HCT116 (cell line): ENCODE results near the gene FOS. TPM values are rescaled to one million over a fixed set of nuclear protein-coding genes. Genes with fewer than 3 reads are reported as not detected.

Experiments
- ATAC-seq: fragments of 200-7000 bp; cut with Tn5 transposase; 2 replicates; pipeline ENCODE4 v1.9.1; 2020; ENCODE audit warnings: mild to moderate bottlenecking, moderate library complexity
- BruUV-seq: library from RNA; stranded (reverse); fragments of 400-500 nt; replicated peaks from 2 replicates; lab custom pipeline; 2021; lab: Mats Ljungman, UMichigan
- CTCF ChIA-PET: fragments of 300-600 bp; sonication (Branson Sonifier 250); formaldehyde crosslinking; loops from one replicate; lab custom pipeline; 2021; ENCODE audit warnings: antibody characterized with exemption; lab: Charles Lee
- POLR2A ChIA-PET: fragments of 300-600, 350-600 bp; sonication (Branson Sonifier 250); formaldehyde crosslinking; loops from one replicate; lab custom pipeline; 2021; ENCODE audit warnings: antibody characterized with exemption; lab: Charles Lee
- RAD21 ChIA-PET, 2 experiments: fragments of 300-600 bp; sonication (Branson Sonifier 250); formaldehyde crosslinking; loops; one replicate each; lab custom pipeline; 2023; ENCODE audit warnings: low total read pairs in 2 of 2; ENCODE audit not compliant: uncharacterized antibody in 2 of 2, unreplicated experiment in 2 of 2, low non-redundant PET in 1 of 2; lab: Charles Lee
- DNase-seq: peaks from one replicate; pipeline ENCODE4 v3.0.0-alpha.2; 2010; ENCODE audit warnings: low read depth, low spot score
- H2AFZ ChIP-seq: fragments of 200-600 bp; shearing (Covaris generic), sonication (generic); 2 replicates; pipeline ENCODE4 v1.6.1; 2017; ENCODE audit warnings: low read depth, mixed run types, mixed read lengths, antibody characterized with exemption, low read length; ENCODE audit not compliant: poor library complexity, severe bottlenecking
- H3K27ac ChIP-seq: 2 replicates; pipeline ENCODE4 v1.5.1; 2012; ENCODE audit warnings: low read depth, low read length
- H3K27me3 ChIP-seq: fragments of 200-600 bp; sonication (generic); 2 replicates; pipeline ENCODE4 v1.6.1; 2016; ENCODE audit warnings: mixed run types, low read length, mixed read lengths; ENCODE audit not compliant: insufficient read depth
- H3K36me3 ChIP-seq, 2 experiments: fragments of 200-500 bp in 1 of 2; fragments of 200-600 bp in 1 of 2; sonication (Bioruptor generic) in 1 of 2; sonication (generic) in 1 of 2; 2 replicates each; pipeline versions ENCODE4 v1.5.1 to v1.6.1; 2014 to 2016; ENCODE audit warnings: low read length in 2 of 2, inconsistent platforms in 1 of 2, mixed read lengths in 1 of 2, mixed run types in 1 of 2; ENCODE audit not compliant: insufficient read depth in 2 of 2, control insufficient read depth in 1 of 2
- H3K4me1 ChIP-seq, 2 experiments: fragments of 200-600 bp in 1 of 2; sonication (generic) in 1 of 2; 2 replicates each; pipeline versions ENCODE4 v1.5.1 to v1.6.1; 2012 to 2017; ENCODE audit warnings: low read length in 2 of 2, inconsistent platforms in 1 of 2, mild to moderate bottlenecking in 1 of 2, mixed read lengths in 1 of 2, mixed run types in 1 of 2, moderate library complexity in 1 of 2; ENCODE audit not compliant: insufficient read depth in 2 of 2, control insufficient read depth in 1 of 2
- H3K4me2 ChIP-seq: fragments of 200-600 bp; sonication (generic); 2 replicates; pipeline ENCODE4 v1.6.1; 2017; ENCODE audit warnings: mixed run types, low read length, mixed read lengths
- H3K4me3 ChIP-seq, 2 experiments: fragments of 200-600 bp in 1 of 2; sonication (generic) in 1 of 2; replicated peaks in 1 of 2; 2 replicates each; pipeline ENCODE4 v1.5.1; 2011 to 2016; ENCODE audit warnings: low read length in 2 of 2, control low read depth in 1 of 2, low read depth in 1 of 2, mild to moderate bottlenecking in 1 of 2, mixed read lengths in 1 of 2, mixed run types in 1 of 2
- H3K79me2 ChIP-seq: fragments of 200-600 bp; sonication (generic); 2 replicates; pipeline ENCODE4 v1.6.1; 2017; ENCODE audit warnings: mild to moderate bottlenecking, mixed run types, low read length, moderate library complexity, mixed read lengths; ENCODE audit not compliant: insufficient read depth
- H3K9ac ChIP-seq: fragments of 200-600 bp; sonication (generic); 2 replicates; pipeline ENCODE4 v1.6.1; 2016; ENCODE audit warnings: low read length, mixed read lengths
- H3K9me2 ChIP-seq: fragments of 200-600 bp; sonication (generic), shearing (Covaris generic); 2 replicates; pipeline ENCODE4 v1.6.1; 2017; ENCODE audit warnings: mixed run types, mild to moderate bottlenecking, moderate library complexity; ENCODE audit not compliant: insufficient read depth
- H3K9me3 ChIP-seq, 2 experiments: fragments of 200-500 bp in 1 of 2; fragments of 200-600 bp in 1 of 2; sonication (Bioruptor generic) in 1 of 2; sonication (generic) in 1 of 2; 2 replicates each; pipeline ENCODE4 v1.6.1; 2014 to 2017; ENCODE audit warnings: low read length in 2 of 2, mixed read lengths in 2 of 2, inconsistent platforms in 1 of 2, low read depth in 1 of 2, mild to moderate bottlenecking in 1 of 2, mixed run types in 1 of 2, moderate library complexity in 1 of 2; ENCODE audit not compliant: control insufficient read depth in 1 of 2, insufficient read depth in 1 of 2
- H4K20me1 ChIP-seq: fragments of 200-600 bp; sonication (generic), shearing (Covaris generic); 2 replicates; pipeline ENCODE4 v1.6.1; 2017; ENCODE audit warnings: mixed run types, mild to moderate bottlenecking, moderate library complexity; ENCODE audit not compliant: insufficient read depth
- EGR1 ChIP-seq: IDR thresholded peaks from 2 replicates; pipeline ENCODE4 v1.6.1; 2012; ENCODE audit warnings: low read depth
- ELF1 ChIP-seq: IDR thresholded peaks from 2 replicates; pipeline ENCODE4 v1.6.1; 2012; ENCODE audit warnings: low read depth, borderline replicate concordance
- EZH2phosphoT487 ChIP-seq: fragments of 200-600 bp; IDR thresholded peaks from 2 replicates; pipeline ENCODE4 v1.6.1; 2018; ENCODE audit warnings: antibody characterized with exemption, borderline replicate concordance
- FOSL1 ChIP-seq: IDR thresholded peaks from 2 replicates; pipeline ENCODE4 v1.6.1; 2012; ENCODE audit warnings: low read depth
- RAD21 ChIP-seq: IDR thresholded peaks from 2 replicates; pipeline ENCODE4 v1.6.1; 2012; ENCODE audit warnings: low read depth, mild to moderate bottlenecking
- SIN3A ChIP-seq: IDR thresholded peaks from 2 replicates; pipeline ENCODE4 v1.6.1; 2012; ENCODE audit warnings: low read depth
- SP1 ChIP-seq: IDR thresholded peaks from 2 replicates; pipeline ENCODE4 v1.6.1; 2012; ENCODE audit warnings: low read depth
- TCF7L2 ChIP-seq: IDR thresholded peaks from 2 replicates; pipeline ENCODE4 v1.7.0; 2011; ENCODE audit warnings: borderline replicate concordance, inconsistent platforms; ENCODE audit not compliant: insufficient read depth, insufficient read length; ENCODE audit errors: extremely low read depth
- YY1 ChIP-seq: IDR thresholded peaks from 2 replicates; pipeline ENCODE4 v1.6.1; 2011; ENCODE audit warnings: low read length, low read depth, moderate library complexity, mild to moderate bottlenecking; ENCODE audit not compliant: insufficient replicate concordance; ENCODE audit errors: extremely low read depth
- ZNF274 ChIP-seq: fragments of 200-500 bp; sonication (Bioruptor generic); IDR thresholded peaks from 2 replicates; pipeline ENCODE4 v1.6.1; 2014; ENCODE audit warnings: mild to moderate bottlenecking, low read depth, low read length, inconsistent platforms
- intact Hi-C: fragments of 100-400 bp; cut with micrococcal nuclease; formaldehyde crosslinking; loops from 2 replicates; pipeline ENCODE4 v1.10.0; 2022
- total RNA-seq: library from RNA; stranded (reverse); gene quantifications from one replicate; pipeline ENCODE4 v1.2.1, GENCODE V29; 2021; ENCODE audit not compliant: unreplicated experiment
- TF ChIP-seq, protein P1 (sequence below): IDR thresholded peaks from 2 replicates; pipeline ENCODE4 v1.6.1; 2012
- TF ChIP-seq, protein P2 (sequence below): IDR thresholded peaks from 2 replicates; pipeline ENCODE4 v1.6.1; 2011; ENCODE audit warnings: mild to moderate bottlenecking, low read length, moderate library complexity; ENCODE audit not compliant: insufficient replicate concordance; ENCODE audit errors: extremely low read depth
- TF ChIP-seq, protein P3 (sequence below): IDR thresholded peaks from 2 replicates; pipeline ENCODE4 v1.6.1; 2012
- TF ChIP-seq, protein P4 (sequence below): IDR thresholded peaks from 2 replicates; pipeline ENCODE4 v1.6.1; 2012; ENCODE audit warnings: low read depth

FOS gene
- total RNA-seq, 1 experiment from 2014 or later = 50.4 TPM

DNA sequence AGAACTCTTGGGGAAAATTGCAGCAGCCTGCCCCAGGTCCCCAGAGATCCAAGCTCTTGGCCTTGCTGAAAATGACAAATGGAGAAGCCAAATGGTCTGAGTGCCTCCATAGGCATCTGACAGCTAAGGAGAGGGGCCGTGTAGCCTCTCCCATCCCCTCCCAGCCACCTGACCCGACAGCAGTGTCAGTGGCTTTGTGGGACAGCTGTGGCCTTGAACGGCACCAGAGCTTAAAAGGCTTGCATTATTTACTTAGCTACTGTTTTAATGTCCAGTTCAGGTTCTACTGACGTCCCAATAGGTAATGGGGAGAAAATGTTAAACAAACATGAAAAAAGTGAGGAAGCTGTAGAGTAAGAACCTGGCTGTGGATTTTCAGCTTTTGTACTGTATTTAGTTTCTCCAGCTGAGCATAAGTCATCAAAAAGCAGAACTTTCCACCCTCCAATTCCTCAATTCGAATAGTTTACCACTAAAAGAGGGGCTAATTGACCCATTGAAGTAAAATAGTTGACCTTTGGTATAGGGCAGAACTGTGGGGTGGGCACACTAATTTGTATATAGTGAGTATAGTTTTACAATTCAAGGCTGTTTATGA, 50.0 kb downstream of the FOS start:
- ChIA-PET CTCF (no interaction called here), POLR2A (no interaction called here), RAD21 (no interaction called here)
- DNase-seq (no peak), ATAC-seq (no peak)
- Histone ChIP-seq H4K20me1 (no peaks in the 10 kb centered on the region), H3K27ac (no peak overlapping the region), H3K9ac (no peak overlapping the region), H2AFZ (no peak overlapping the region), H3K4me2 (no peak overlapping the region), H3K9me2 (no peaks in the 10 kb centered on the region), H3K36me3 (no peaks in the 10 kb centered on the region), H3K9me3 (no peaks in the 10 kb centered on the region), H3K4me1 (no peaks in the 10 kb centered on the region), H3K27me3 (no peaks in the 10 kb centered on the region), H3K4me3 (no peak overlapping the region), H3K79me2 (no peaks in the 10 kb centered on the region)
- intact Hi-C loops = no loop called here
- TF ChIP-seq, protein P1, sequence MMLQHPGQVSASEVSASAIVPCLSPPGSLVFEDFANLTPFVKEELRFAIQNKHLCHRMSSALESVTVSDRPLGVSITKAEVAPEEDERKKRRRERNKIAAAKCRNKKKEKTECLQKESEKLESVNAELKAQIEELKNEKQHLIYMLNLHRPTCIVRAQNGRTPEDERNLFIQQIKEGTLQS = no peak
- TF ChIP-seq, protein P2, sequence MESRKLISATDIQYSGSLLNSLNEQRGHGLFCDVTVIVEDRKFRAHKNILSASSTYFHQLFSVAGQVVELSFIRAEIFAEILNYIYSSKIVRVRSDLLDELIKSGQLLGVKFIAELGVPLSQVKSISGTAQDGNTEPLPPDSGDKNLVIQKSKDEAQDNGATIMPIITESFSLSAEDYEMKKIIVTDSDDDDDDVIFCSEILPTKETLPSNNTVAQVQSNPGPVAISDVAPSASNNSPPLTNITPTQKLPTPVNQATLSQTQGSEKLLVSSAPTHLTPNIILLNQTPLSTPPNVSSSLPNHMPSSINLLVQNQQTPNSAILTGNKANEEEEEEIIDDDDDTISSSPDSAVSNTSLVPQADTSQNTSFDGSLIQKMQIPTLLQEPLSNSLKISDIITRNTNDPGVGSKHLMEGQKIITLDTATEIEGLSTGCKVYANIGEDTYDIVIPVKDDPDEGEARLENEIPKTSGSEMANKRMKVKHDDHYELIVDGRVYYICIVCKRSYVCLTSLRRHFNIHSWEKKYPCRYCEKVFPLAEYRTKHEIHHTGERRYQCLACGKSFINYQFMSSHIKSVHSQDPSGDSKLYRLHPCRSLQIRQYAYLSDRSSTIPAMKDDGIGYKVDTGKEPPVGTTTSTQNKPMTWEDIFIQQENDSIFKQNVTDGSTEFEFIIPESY = no peak
- no peak for TF ChIP-seq SIN3A
- no peak for TF ChIP-seq RAD21
- TF ChIP-seq, protein P3, sequence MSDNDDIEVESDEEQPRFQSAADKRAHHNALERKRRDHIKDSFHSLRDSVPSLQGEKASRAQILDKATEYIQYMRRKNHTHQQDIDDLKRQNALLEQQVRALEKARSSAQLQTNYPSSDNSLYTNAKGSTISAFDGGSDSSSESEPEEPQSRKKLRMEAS = no peak
- no peak for TF ChIP-seq EZH2phosphoT487
- TF ChIP-seq, protein P4, sequence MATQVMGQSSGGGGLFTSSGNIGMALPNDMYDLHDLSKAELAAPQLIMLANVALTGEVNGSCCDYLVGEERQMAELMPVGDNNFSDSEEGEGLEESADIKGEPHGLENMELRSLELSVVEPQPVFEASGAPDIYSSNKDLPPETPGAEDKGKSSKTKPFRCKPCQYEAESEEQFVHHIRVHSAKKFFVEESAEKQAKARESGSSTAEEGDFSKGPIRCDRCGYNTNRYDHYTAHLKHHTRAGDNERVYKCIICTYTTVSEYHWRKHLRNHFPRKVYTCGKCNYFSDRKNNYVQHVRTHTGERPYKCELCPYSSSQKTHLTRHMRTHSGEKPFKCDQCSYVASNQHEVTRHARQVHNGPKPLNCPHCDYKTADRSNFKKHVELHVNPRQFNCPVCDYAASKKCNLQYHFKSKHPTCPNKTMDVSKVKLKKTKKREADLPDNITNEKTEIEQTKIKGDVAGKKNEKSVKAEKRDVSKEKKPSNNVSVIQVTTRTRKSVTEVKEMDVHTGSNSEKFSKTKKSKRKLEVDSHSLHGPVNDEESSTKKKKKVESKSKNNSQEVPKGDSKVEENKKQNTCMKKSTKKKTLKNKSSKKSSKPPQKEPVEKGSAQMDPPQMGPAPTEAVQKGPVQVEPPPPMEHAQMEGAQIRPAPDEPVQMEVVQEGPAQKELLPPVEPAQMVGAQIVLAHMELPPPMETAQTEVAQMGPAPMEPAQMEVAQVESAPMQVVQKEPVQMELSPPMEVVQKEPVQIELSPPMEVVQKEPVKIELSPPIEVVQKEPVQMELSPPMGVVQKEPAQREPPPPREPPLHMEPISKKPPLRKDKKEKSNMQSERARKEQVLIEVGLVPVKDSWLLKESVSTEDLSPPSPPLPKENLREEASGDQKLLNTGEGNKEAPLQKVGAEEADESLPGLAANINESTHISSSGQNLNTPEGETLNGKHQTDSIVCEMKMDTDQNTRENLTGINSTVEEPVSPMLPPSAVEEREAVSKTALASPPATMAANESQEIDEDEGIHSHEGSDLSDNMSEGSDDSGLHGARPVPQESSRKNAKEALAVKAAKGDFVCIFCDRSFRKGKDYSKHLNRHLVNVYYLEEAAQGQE = no peak
- TF ChIP-seq SP1 = no peak
- TF ChIP-seq YY1 = no peak
- TF ChIP-seq ZNF274 = no peak
- no peak for TF ChIP-seq FOSL1
- no peak for TF ChIP-seq TCF7L2
- no peak for TF ChIP-seq ELF1
- TF ChIP-seq EGR1 = no peak
- no TSS peak for BruUV-seq
